Loucy (cell line): Measurements from ENCODE around the gene RGR.

Experiments used
- H2AFZ ChIP-seq: fragments of 200-600 bp; sonication (generic); 2 replicates; pipeline ENCODE4 v1.6.0; 2016; ENCODE audit warnings: antibody characterized with exemption, mild to moderate bottlenecking, low read length, moderate library complexity
- H3F3A ChIP-seq: fragments of 200-600 bp; 2 replicates; pipeline ENCODE4 v1.6.0; 2016; ENCODE audit warnings: antibody characterized with exemption, low read depth, mild to moderate bottlenecking
- H3K27me3 ChIP-seq: fragments of 200-600 bp; sonication (generic); 2 replicates; pipeline ENCODE4 v1.6.1; 2014; ENCODE audit warnings: low read length, mild to moderate bottlenecking; ENCODE audit not compliant: insufficient read depth, poor library complexity, severe bottlenecking
- H3K36me3 ChIP-seq: fragments of 200-600 bp; sonication (generic); 2 replicates; pipeline ENCODE4 v1.6.1; 2016; ENCODE audit warnings: low read length; ENCODE audit not compliant: insufficient read depth
- H3K4me1 ChIP-seq: fragments of 200-600 bp; sonication (generic); 2 replicates; pipeline ENCODE4 v1.5.1; 2014; ENCODE audit warnings: low read length, mild to moderate bottlenecking; ENCODE audit not compliant: insufficient read depth, poor library complexity, severe bottlenecking
- H3K4me2 ChIP-seq: fragments of 200-600 bp; sonication (generic); 2 replicates; pipeline ENCODE4 v1.6.0; 2014; ENCODE audit warnings: antibody characterized with exemption, low read length, low read depth, mild to moderate bottlenecking; ENCODE audit not compliant: poor library complexity, severe bottlenecking
- H3K4me3 ChIP-seq: fragments of 200-600 bp; sonication (generic); 2 replicates; pipeline ENCODE4 v1.5.1; 2014; ENCODE audit warnings: low read length, mild to moderate bottlenecking, mixed read lengths; ENCODE audit not compliant: poor library complexity, severe bottlenecking
- H3K79me2 ChIP-seq: fragments of 200-600 bp; sonication (generic); 2 replicates; pipeline ENCODE4 v1.6.1; 2014; ENCODE audit warnings: low read length; ENCODE audit not compliant: insufficient read depth
- H3K9ac ChIP-seq: fragments of 200-600 bp; sonication (generic); 2 replicates; pipeline ENCODE4 v1.6.0; 2014; ENCODE audit warnings: mild to moderate bottlenecking, low read depth, low read length, moderate library complexity; ENCODE audit not compliant: poor library complexity, severe bottlenecking
- H3K9me2 ChIP-seq: fragments of 200-600 bp; sonication (generic); replicated peaks from 2 replicates; pipeline ENCODE4 v1.6.1; 2016; ENCODE audit warnings: low read depth, low read length, mixed read lengths
- H3K9me3 ChIP-seq: fragments of 200-600 bp; sonication (generic); 2 replicates; pipeline ENCODE4 v1.6.1; 2014; ENCODE audit warnings: mild to moderate bottlenecking, antibody characterized with exemption, low read length, low read depth; ENCODE audit not compliant: insufficient read depth
- H4K20me1 ChIP-seq: fragments of 200-600 bp; sonication (generic); 2 replicates; pipeline ENCODE4 v1.6.0; 2014; ENCODE audit warnings: antibody characterized with exemption, low read length, mild to moderate bottlenecking; ENCODE audit not compliant: insufficient read depth, poor library complexity, severe bottlenecking
- CTCF ChIP-seq: fragments of 200-600 bp; sonication (generic); conservative IDR thresholded peaks from 2 replicates; pipeline ENCODE4 v1.5.1; 2014; ENCODE audit warnings: mild to moderate bottlenecking, antibody characterized with exemption, low read length
- EZH2phosphoT487 ChIP-seq: fragments of 200-600 bp; IDR thresholded peaks from 2 replicates; pipeline ENCODE4 v1.6.1; 2018; ENCODE audit warnings: antibody characterized with exemption, mild to moderate bottlenecking, moderate library complexity, borderline replicate concordance

Gene RGR

GRCh38 chr10:84293171-84293570 is 48.3 kb downstream of the RGR start:
- no peaks in the 10 kb centered on the region for H3K79me2 ChIP-seq
- H3K36me3 ChIP-seq: no peaks in the 10 kb centered on the region
- H3K4me1 ChIP-seq: no peaks in the 10 kb centered on the region
- no peaks in the 10 kb centered on the region for H4K20me1 ChIP-seq
- H3K9me3 ChIP-seq: no peaks in the 10 kb centered on the region
- no peaks in the 10 kb centered on the region for H3F3A ChIP-seq
- H3K9me2 ChIP-seq: no peaks in the 10 kb centered on the region
- H2AFZ ChIP-seq: no peak overlapping the region
- TF ChIP-seq CTCF (no peak), EZH2phosphoT487 (no peak)
- no peak overlapping the region for H3K4me2 ChIP-seq
- no peak overlapping the region for H3K4me3 ChIP-seq
- H3K27me3 ChIP-seq: no peaks in the 10 kb centered on the region
- H3K9ac ChIP-seq: no peak overlapping the region

- no peak overlapping the region for H2AFZ ChIP-seq
- TF ChIP-seq EZH2phosphoT487 (no peak), CTCF (no peak)
- no peaks in the 10 kb centered on the region for H4K20me1 ChIP-seq
- no peak overlapping the region for H3K4me3 ChIP-seq
- H3K9ac ChIP-seq: no peak overlapping the region
- no peaks in the 10 kb centered on the region for H3K9me2 ChIP-seq
- H3K36me3 ChIP-seq: no peaks in the 10 kb centered on the region
- no peak overlapping the region for H3K4me2 ChIP-seq
- H3F3A ChIP-seq: no peaks in the 10 kb centered on the region
- H3K27me3 ChIP-seq: no peaks in the 10 kb centered on the region
- H3K4me1 ChIP-seq: no peaks in the 10 kb centered on the region
- no peaks in the 10 kb centered on the region for H3K79me2 ChIP-seq
- no peaks in the 10 kb centered on the region for H3K9me3 ChIP-seq
These were observed 48.7 kb downstream of the RGR start for GRCh38 chr10:84293574-84294016.

GRCh38 chr10:84294766-84295447 is 50.1 kb downstream of the RGR start:
- Histone ChIP-seq H3K79me2 (no peaks in the 10 kb centered on the region), H3K9ac (no peak overlapping the region), H3K27me3 (no peaks in the 10 kb centered on the region), H3K36me3 (no peaks in the 10 kb centered on the region), H3K4me3 (no peak overlapping the region), H4K20me1 (no peaks in the 10 kb centered on the region), H2AFZ (no peak overlapping the region), H3K9me2 (no peaks in the 10 kb centered on the region), H3K9me3 (no peaks in the 10 kb centered on the region), H3F3A (no peaks in the 10 kb centered on the region), H3K4me2 (no peak overlapping the region), H3K4me1 (no peaks in the 10 kb centered on the region)
- TF ChIP-seq CTCF: no peak
